Stimulated activated CD4-positive, alpha-beta T cell treated with anti-CD3 and anti-CD28 coated beads, Interleukin-12 subunit alpha, Interleukin-12 subunit beta, amount 100 ng/mL, for 48 hours (primary cell): Measurements from ENCODE around the gene ARHGDIA.
A peak's percentile ranks its signal among the peaks of the same experiment; 100 is the strongest.
"Not testable (repeated sequence)": the region's sequence is repeated elsewhere in the genome, so short reads cannot be mapped to it uniquely, and the experiment has no call there.

ENCODE experiments used
- DNase-seq, 3 donors: peaks; one replicate each; pipeline ENCODE4 v3.0.0-alpha.2; 2020; ENCODE audit warnings: low read depth in 2 of 3, low spot score in 1 of 3

The ARHGDIA gene

GRCh38 chr17:81844887-81845286, 26.2 kb downstream of the ARHGDIA start:
- no peak for DNase-seq

- DNase-seq, result no peak
These were observed 26.7 kb downstream of the ARHGDIA start for GRCh38 chr17:81844327-81844851.

DNA sequence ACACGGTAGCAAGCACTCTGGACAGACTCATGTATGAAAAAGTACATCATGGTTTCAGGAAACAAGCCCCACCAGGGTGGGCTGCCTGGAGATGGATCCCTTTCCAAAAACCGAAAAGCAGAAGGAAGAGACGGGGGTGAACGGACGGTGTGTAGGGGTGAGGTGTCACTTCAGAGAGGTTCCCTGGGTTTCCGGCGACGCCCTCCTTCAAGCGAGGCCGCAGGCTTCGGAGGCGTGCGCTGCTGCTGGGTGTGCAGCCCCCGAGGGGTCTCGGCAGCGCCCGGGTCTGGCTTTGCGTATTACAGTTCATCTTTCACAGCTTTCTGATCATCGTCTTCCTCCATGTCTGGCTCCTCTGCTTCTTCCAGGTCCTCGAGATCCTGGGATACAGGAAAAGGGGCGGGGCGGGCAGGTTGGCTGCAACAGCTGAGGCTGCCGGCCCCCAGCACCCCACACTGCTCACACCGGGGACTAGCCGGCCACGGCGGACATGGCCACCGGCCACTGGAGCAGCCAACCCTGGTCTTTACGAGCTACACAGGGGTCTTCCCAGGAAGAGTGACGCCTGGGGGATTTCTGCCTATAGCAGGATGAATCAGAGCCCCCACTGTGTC, 27.3 kb downstream of the ARHGDIA start:
- no peak for DNase-seq

- no peak for DNase-seq
These were observed 28.2 kb downstream of the ARHGDIA start for GRCh38 chr17:81842725-81843504.

GRCh38 chr17:81842378-81842724, 28.8 kb downstream of the ARHGDIA start:
- no peak for DNase-seq

DNA sequence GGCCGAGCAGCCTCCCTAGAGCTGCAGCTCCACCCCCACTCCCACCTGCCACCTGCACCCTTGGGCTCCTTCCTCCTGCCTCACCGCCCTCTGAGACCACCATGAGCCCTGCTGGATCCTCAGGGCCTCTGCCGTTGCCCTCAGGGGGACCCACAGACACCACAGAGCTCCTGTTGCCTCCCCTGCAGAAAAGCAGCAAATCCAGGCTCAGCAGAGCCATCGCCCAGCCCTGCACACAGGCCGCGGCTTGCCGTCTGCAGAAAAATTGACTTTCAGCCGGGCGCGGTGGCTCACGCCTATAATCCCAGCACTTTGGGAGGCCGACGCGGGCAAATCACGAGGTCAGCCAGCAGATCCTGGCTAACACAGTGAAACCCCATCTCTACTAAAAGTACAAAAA, 29.3 kb downstream of the ARHGDIA start:
- no peak for DNase-seq

DNA sequence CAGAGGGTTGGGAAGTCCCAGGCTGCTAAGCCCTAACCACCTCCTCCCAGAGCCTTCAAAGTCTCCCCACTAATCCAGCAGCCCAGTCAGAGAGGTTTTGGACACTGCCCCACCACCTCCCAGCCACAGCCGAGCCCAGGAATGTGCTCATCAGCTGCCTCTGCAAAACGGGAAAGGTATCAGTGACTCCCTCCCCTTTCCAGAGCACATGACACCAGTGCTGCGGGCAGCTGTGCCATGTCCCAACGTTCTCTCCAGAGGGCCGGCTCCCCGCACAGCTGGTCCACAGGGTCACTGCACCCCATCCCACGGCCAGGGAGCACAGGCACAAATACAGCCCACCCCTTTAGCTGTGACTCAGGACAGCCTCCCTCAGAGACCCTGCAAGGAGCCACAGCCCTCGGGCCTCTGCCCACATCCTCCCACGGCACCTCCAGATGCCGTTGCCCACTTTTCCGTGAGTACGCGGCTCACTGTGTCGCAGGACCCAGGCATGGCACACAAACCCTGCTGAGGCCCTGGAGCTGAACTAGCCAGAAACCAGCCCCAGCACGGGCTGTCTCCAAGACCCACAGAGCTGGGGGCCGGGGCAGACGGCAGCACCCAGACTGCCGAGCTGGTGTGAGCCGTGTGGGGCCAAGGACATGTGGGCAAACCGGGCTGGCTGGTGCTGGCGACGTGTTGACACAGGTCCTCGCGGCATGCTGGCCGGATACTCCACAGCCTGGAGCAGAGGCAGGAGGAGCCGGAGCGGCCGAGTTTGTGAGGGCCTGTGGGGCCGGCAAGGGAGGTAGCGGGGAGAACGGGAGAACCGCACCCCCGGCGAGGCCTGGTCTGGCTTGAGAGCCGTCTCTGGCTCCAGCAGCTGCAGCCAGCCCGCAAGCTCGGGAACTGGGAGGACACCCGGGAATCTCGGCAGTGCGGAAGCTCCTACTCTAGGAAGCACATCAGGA, 30.0 kb downstream of the ARHGDIA start:
- no peak for DNase-seq

DNA sequence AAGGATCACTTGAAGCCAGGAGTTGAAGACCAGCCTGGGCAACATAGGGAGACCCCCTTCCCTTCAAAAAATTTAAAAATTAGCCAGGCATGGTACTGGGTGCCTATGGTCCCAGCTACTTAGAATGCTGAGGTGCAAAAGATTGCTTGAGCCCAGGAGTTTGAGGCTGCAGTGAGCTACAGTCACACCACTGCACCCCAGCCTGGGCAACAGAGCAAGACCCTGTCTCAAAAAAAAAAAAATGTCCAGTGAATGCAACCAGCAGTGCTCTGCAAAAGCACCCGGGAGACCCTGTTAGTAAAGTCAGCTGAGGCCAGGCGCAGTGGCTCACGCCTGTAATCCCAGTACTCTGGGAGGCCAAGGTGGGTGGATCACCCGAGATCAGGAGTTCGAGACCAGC, 31.1 kb downstream of the ARHGDIA start:
- DNase-seq, result not testable (repeated sequence)

DNA sequence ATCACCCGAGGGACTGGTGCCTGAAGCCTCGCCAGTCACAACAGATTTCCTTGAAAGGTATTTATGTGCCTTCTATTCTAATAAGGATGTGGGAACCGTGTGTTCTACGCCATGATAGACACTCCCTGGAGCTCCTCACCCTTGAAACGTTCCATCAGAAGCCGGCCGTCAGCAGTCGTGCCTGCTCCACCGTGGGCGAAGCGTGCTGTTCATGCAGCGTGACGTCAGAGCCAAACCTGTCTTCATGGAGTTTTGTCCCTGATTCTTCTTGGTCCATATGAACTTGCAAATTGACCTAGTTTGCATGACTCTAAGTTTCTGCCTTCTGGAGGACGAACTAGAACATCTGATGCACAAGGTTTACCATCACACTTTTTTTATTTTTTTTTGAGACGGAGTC, 31.8 kb downstream of the ARHGDIA start:
- no peak for DNase-seq

DNA sequence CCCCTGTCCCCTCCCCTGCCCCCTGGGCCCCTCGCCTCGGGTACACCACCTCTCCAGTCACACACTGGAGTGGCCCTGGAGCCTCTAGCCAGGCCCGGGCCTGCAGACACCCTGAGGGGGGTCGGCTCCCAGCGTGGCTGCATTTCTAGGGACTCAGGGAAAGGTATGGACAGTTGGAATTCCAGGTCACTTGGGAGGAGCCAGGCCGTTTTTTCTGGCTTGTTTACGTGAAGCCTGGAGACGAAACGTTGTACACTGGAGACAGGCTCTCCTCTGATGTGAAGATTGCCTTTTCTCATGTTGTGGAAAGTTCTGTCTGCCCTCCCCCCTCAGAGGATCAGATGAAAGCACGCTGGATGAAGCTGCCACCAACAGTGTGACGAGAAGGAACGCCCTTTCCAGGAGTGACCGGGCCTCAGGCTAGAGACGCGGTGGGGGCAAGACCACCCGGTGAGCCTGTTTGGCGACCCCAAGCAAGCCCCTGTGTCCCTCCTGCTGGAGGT, 32.3 kb downstream of the ARHGDIA start:
- no peak for DNase-seq

DNA sequence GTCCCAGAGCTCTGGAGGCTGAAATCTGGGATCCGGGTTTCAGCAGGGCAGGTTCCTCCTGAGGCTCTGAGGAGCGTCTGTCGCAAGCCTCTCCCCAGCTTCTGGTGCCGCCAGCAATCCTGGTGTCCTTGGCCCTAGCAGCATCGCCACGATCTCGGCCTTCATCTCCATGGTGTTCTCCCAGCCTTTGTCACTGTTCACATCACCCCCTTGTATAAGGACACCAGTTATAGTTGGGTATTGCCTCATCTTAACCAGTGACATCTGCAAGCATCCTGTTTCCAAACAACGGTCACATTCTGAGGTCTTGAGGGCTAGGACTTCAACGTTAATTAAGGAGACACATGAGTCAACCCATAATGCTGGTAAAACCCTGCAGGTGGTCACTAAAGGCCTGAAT, 33.5 kb downstream of the ARHGDIA start:
- no peak for DNase-seq

DNA sequence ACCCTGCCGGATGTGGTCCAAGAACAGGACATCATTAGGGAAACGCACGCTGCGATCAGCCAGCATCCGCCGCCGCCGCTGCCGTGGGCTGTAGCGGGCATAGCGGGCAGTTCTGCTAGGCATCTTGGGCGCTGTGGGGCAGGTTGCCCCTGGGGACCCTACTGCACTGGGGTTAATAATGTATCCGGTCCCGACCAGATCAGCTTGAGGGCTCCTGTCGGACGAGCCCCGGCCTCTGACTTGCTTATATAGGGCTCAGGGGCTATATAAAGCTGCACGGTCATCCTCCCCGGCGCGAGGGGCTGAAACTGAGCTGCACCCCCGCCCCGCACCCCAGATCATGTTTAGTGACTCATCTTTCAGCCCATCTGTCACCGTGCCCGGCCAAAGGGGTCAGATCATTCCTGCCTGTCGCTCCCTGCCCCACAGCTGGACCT, 36.3 kb downstream of the ARHGDIA start, which contains the start of gene PPP1R27:
Gene PPP1R27 (minus strand): TSS at position 220 of the 437 bp plus-strand sequence. CDS start 97 bp downstream, at position 123.
- DNase-seq, result no peak

GRCh38 chr17:81833921-81834830, 37.0 kb downstream of the ARHGDIA start:
- no peak for DNase-seq

- DNase-seq, result peak; percentile 91 to 97 (median 91)
These were observed 37.8 kb downstream of the ARHGDIA start, which contains the start of gene MCRIP1 for GRCh38 chr17:81833160-81833920. MCRIP1 (minus strand) TSS chr17:81833291; CDS start chr17:81824506, 8,785 bp downstream.

- DNase-seq, result peak; percentile 26 to 41 (median 39)
These were observed 38.5 kb downstream of the ARHGDIA start for GRCh38 chr17:81832608-81833159.

GRCh38 chr17:81831957-81832607, 39.1 kb downstream of the ARHGDIA start:
- peak; percentile 25 to 46 (median 36) for DNase-seq

DNA sequence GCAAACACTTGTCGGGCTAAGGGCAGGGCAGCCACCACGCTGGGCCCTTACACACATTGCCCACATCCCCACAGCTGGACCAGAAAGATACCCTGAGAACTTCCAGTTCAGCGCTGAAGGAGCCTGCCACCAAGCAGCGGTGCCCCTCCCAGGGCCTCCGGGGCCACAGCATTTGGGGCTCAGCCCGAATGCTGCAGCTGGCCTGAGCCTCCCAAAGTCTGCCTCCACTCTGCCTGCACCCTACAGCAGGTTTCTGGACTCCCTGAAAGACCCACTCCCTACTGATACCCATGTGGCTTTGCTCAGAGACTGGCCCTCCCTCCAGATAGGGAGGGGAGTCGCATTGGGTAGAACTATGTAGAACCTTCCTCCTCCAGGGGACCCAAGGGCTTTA, 39.6 kb downstream of the ARHGDIA start:
- DNase-seq, result peak in 2 of 3 donors; percentile 3 to 6

DNA sequence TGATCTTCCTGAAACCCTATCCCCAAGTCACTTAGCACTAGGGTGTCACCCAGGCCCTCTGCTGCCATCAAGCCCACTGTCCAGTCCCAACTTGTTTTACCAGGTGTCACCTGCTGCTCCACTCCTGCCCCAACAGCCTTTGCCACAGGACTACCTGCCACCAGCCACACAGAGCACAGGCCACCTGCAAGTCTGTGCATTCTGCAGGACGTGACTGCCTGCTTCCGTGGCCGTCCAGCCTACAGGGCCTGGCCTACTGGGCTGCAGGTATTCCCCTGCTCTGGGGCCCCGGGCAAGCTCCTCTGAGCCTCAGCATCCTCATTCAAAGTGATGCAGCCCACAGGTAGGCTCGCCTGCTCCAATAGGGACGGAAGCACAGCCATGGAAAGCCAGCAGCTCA, 41.3 kb downstream of the ARHGDIA start:
- DNase-seq, result no peak
